ENCODE measurements around the gene GTF2H3.

Gene GTF2H3

DNA sequence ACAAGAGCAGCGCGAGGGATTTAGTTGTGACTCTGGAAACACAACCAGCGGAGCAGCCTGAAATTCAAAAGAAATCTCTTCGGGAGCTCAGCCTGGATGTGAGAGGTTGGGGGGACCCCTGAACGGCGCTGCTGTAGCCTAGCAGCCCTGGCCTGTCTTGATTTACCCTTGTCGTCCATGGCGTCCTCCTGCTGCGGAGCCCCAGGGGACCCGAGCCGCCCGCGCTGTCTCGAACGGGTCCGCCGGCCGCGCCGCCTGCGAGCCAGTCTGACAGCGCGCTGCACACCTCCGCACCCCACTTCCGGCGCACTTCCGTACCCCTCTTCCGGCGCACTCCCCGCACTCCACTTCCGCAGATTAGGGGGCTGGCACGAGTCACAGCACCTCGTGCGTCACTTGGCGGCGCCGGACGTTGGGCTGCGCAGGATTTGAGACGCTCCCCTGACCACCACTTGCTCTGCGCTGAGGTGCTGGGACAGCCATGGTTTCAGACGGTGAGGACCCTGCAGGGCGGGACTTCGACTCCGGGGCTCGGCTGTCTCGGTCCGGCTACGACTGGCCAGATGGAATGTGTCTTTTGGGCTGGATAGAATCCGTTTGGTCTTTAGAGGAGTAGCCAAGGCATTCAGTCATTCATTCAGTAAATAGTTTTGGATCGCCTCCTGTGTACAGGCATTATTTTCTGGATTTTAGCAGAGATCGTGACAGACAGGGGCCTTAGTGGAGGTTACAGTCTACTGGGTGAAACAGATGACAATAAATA lies at the start of gene GTF2H3, which contains the start of gene EIF2B1:
Gene GTF2H3 (plus strand): TSS at position 451 of the 763 bp plus-strand sequence. CDS start 31 bp downstream, at position 482.
Gene EIF2B1 (minus strand): TSS at position 308 of the 763 bp plus-strand sequence. CDS start 129 bp downstream, at position 179.
- Histone ChIP-seq H3K36me3 (ENCODE audit: control insufficient read depth in 5 of 5, insufficient read depth in 5 of 5, low read length in 5 of 5) (peaks cover 11 to 26% (median 25%) of the 10 kb centered on the region in 5 donors), H3K9me3 (ENCODE audit: control insufficient read depth in 5 of 5, low read length in 5 of 5) (no peaks in the 10 kb centered on the region), H3K4me3 (ENCODE audit: low read depth in 1 of 5, low read length in 5 of 5) (peak within 1 kb of the TSS; percentile 86 to 99 (median 95)), H3K27ac (ENCODE audit: low read depth, low read length) (peak within 1 kb of the TSS; percentile 90), H3K9ac (ENCODE audit: low read length in 5 of 5) (peak within 1 kb of the TSS; percentile 91 to 100 (median 94)), H3K4me1 (ENCODE audit: control insufficient read depth in 5 of 5, insufficient read depth in 5 of 5, low read length in 5 of 5) (peaks cover 0 to 24% (median 19%) of the 10 kb centered on the region in 5 donors), H3K27me3 (ENCODE audit: control insufficient read depth in 5 of 5, insufficient read depth in 4 of 5, low read length in 5 of 5) (no peaks in the 10 kb centered on the region)

DNA sequence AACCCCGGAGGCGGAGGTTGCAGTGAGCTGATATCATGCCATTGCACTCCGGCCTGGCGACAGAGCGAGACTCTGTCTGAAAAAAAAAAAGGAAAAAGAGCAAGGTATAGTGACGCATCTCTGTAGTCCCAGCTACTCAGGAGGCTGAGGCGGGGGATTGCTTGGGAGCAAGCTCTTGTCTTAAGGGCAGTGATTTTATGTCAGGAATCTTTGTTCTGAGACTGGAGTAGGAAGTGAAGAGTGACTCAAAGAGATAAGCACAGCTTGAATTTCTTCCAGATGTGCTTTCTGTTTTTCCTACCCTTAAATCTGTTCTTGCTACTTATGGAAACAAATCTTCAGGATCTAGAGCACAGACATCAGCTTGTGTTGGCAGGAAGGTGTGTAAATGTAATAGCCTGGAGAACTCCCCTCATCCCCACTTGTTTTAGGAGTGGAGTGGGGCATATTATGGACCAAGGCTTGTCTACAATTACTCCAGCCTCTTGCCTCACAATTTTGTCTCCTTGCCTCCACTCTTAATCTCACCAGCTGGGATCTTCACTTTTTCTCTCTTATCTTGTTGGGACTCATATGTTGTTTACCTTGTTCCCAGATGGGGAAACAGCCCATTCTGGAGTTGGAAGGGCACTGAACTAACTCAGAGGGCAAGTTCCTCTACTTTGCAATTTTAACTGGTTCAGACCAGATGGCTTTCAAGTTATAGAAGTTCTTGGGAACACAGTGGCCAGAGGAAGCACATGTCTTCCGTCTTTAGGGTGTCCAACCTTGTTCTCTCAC lies 41.7 kb upstream of the GTF2H3 start:
- no peaks in the 10 kb centered on the region for H3K27me3 ChIP-seq (ENCODE audit: control insufficient read depth in 5 of 5, insufficient read depth in 4 of 5, low read length in 5 of 5)
- H3K4me1 ChIP-seq (ENCODE audit: control insufficient read depth in 5 of 5, insufficient read depth in 5 of 5, low read length in 5 of 5): peaks cover 2 to 25% (median 18%) of the 10 kb centered on the region in 5 donors

DNA sequence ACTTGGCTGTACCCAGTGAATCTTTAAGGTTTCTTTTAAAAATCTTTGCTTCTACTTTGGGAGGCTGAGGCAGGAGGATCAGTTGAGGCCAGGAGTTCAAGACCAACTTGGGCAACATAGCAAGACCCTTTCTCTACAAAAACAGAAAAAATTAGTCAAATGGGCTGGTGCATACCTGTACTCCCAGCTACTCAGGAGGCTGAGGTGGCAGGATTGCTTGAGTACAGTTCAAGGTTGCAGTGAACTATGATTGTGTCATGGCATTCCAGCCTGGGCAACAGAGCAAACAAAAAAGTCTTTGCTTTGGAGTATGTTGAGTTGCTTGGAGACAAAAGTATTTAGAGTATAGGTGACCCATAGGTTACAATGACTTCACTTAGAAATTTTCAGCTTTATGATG lies 37.9 kb upstream of the GTF2H3 start:
- H3K9ac ChIP-seq (ENCODE audit: low read length in 5 of 5): no peak overlapping the region
- no peaks in the 10 kb centered on the region for H3K27me3 ChIP-seq (ENCODE audit: control insufficient read depth in 5 of 5, insufficient read depth in 4 of 5, low read length in 5 of 5)
- no peak overlapping the region for H3K4me3 ChIP-seq (ENCODE audit: low read depth in 1 of 5, low read length in 5 of 5)
- H3K4me1 ChIP-seq (ENCODE audit: control insufficient read depth in 5 of 5, insufficient read depth in 5 of 5, low read length in 5 of 5): peaks cover 0 to 10% (median 3%) of the 10 kb centered on the region in 5 donors
- peaks cover 38 to 65% (median 53%) of the 10 kb centered on the region in 5 donors for H3K36me3 ChIP-seq (ENCODE audit: control insufficient read depth in 5 of 5, insufficient read depth in 5 of 5, low read length in 5 of 5)
- no peak overlapping the region for H3K27ac ChIP-seq (ENCODE audit: low read depth, low read length)
- no peaks in the 10 kb centered on the region for H3K9me3 ChIP-seq (ENCODE audit: control insufficient read depth in 5 of 5, low read length in 5 of 5)

More for the DNA sequence above, 41.7 kb upstream of the GTF2H3 start:
- Histone ChIP-seq H3K27ac (ENCODE audit: low read depth, low read length) (no peak overlapping the region), H3K4me3 (ENCODE audit: low read depth in 1 of 5, low read length in 5 of 5) (no peak overlapping the region), H3K9ac (ENCODE audit: low read length in 5 of 5) (peak overlapping the region in 3 of 5 donors; percentile 16 to 53 (median 37)), H3K9me3 (ENCODE audit: control insufficient read depth in 5 of 5, low read length in 5 of 5) (no peaks in the 10 kb centered on the region), H3K36me3 (ENCODE audit: control insufficient read depth in 5 of 5, insufficient read depth in 5 of 5, low read length in 5 of 5) (peaks cover 40 to 83% (median 63%) of the 10 kb centered on the region in 5 donors)

GRCh38 chr12:123597100-123597499 lies 36.5 kb upstream of the GTF2H3 start:
- Histone ChIP-seq H3K27me3 (ENCODE audit: control insufficient read depth in 5 of 5, insufficient read depth in 4 of 5, low read length in 5 of 5) (no peaks in the 10 kb centered on the region), H3K36me3 (ENCODE audit: control insufficient read depth in 5 of 5, insufficient read depth in 5 of 5, low read length in 5 of 5) (peaks cover 30 to 52% (median 41%) of the 10 kb centered on the region in 5 donors), H3K9me3 (ENCODE audit: control insufficient read depth in 5 of 5, low read length in 5 of 5) (no peaks in the 10 kb centered on the region), H3K9ac (ENCODE audit: low read length in 5 of 5) (no peak overlapping the region), H3K4me3 (ENCODE audit: low read depth in 1 of 5, low read length in 5 of 5) (no peak overlapping the region), H3K4me1 (ENCODE audit: control insufficient read depth in 5 of 5, insufficient read depth in 5 of 5, low read length in 5 of 5) (peaks cover 2 to 14% (median 10%) of the 10 kb centered on the region in 5 donors), H3K27ac (ENCODE audit: low read depth, low read length) (no peak overlapping the region)

GRCh38 chr12:123598522-123598921 lies 35.1 kb upstream of the GTF2H3 start:
- Histone ChIP-seq H3K4me3 (ENCODE audit: low read depth in 1 of 5, low read length in 5 of 5) (no peak overlapping the region), H3K27ac (ENCODE audit: low read depth, low read length) (no peak overlapping the region), H3K4me1 (ENCODE audit: control insufficient read depth in 5 of 5, insufficient read depth in 5 of 5, low read length in 5 of 5) (peaks cover 8 to 25% (median 21%) of the 10 kb centered on the region in 5 donors), H3K36me3 (ENCODE audit: control insufficient read depth in 5 of 5, insufficient read depth in 5 of 5, low read length in 5 of 5) (peaks cover 27 to 40% (median 31%) of the 10 kb centered on the region in 5 donors), H3K9me3 (ENCODE audit: control insufficient read depth in 5 of 5, low read length in 5 of 5) (no peaks in the 10 kb centered on the region), H3K27me3 (ENCODE audit: control insufficient read depth in 5 of 5, insufficient read depth in 4 of 5, low read length in 5 of 5) (no peaks in the 10 kb centered on the region), H3K9ac (ENCODE audit: low read length in 5 of 5) (no peak overlapping the region)

DNA sequence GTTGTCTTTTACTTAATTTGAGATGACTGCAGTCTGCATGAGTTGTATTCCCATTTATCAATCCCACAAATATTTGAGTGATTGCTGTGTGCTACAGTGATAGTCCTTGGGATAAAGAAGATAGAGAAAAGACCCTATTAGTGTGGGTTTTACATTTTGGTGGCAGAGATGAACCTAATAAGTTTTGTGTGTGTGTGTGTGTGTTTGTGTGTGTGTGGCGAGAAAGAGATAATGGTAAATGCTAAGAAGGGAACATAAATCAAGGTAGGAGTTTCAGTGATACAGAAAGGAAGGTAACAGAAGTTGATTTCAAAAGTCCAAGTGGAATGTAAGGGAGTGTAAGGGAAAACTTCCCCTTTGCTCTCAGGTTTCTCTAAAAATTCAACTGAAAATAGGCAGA lies 34.3 kb upstream of the GTF2H3 start:
- Histone ChIP-seq H3K4me1 (ENCODE audit: control insufficient read depth in 5 of 5, insufficient read depth in 5 of 5, low read length in 5 of 5) (peaks cover 8 to 27% (median 24%) of the 10 kb centered on the region in 5 donors), H3K27me3 (ENCODE audit: control insufficient read depth in 5 of 5, insufficient read depth in 4 of 5, low read length in 5 of 5) (no peaks in the 10 kb centered on the region), H3K9ac (ENCODE audit: low read length in 5 of 5) (no peak overlapping the region)

GRCh38 chr12:123599721-123600120 lies 33.9 kb upstream of the GTF2H3 start:
- no peak overlapping the region for H3K9ac ChIP-seq (ENCODE audit: low read length in 5 of 5)

More for the DNA sequence above, 34.3 kb upstream of the GTF2H3 start:
- Histone ChIP-seq H3K9me3 (ENCODE audit: control insufficient read depth in 5 of 5, low read length in 5 of 5) (no peaks in the 10 kb centered on the region), H3K4me3 (ENCODE audit: low read depth in 1 of 5, low read length in 5 of 5) (no peak overlapping the region), H3K27ac (ENCODE audit: low read depth, low read length) (no peak overlapping the region), H3K36me3 (ENCODE audit: control insufficient read depth in 5 of 5, insufficient read depth in 5 of 5, low read length in 5 of 5) (peaks cover 27 to 37% (median 31%) of the 10 kb centered on the region in 5 donors)

GRCh38 chr12:123601602-123602489 lies 31.8 kb upstream of the GTF2H3 start, which contains the start of gene DDX55:
DDX55 (plus strand) TSS chr12:123602099; CDS start chr12:123602149, 50 bp downstream.
- Histone ChIP-seq H3K4me3 (ENCODE audit: low read depth in 1 of 5, low read length in 5 of 5) (peak within 1 kb of the TSS; percentile 90 to 99 (median 95)), H3K4me1 (ENCODE audit: control insufficient read depth in 5 of 5, insufficient read depth in 5 of 5, low read length in 5 of 5) (peaks cover 8 to 27% (median 24%) of the 10 kb centered on the region in 5 donors), H3K36me3 (ENCODE audit: control insufficient read depth in 5 of 5, insufficient read depth in 5 of 5, low read length in 5 of 5) (peaks cover 16 to 36% (median 29%) of the 10 kb centered on the region in 5 donors), H3K9me3 (ENCODE audit: control insufficient read depth in 5 of 5, low read length in 5 of 5) (no peaks in the 10 kb centered on the region), H3K27ac (ENCODE audit: low read depth, low read length) (peak within 1 kb of the TSS; percentile 77), H3K9ac (ENCODE audit: low read length in 5 of 5) (peak within 1 kb of the TSS; percentile 89 to 96 (median 95)), H3K27me3 (ENCODE audit: control insufficient read depth in 5 of 5, insufficient read depth in 4 of 5, low read length in 5 of 5) (no peaks in the 10 kb centered on the region)

More at GRCh38 chr12:123599721-123600120, 33.9 kb upstream of the GTF2H3 start:
- Histone ChIP-seq H3K27me3 (ENCODE audit: control insufficient read depth in 5 of 5, insufficient read depth in 4 of 5, low read length in 5 of 5) (no peaks in the 10 kb centered on the region), H3K9me3 (ENCODE audit: control insufficient read depth in 5 of 5, low read length in 5 of 5) (no peaks in the 10 kb centered on the region), H3K36me3 (ENCODE audit: control insufficient read depth in 5 of 5, insufficient read depth in 5 of 5, low read length in 5 of 5) (peaks cover 27 to 38% (median 32%) of the 10 kb centered on the region in 5 donors), H3K27ac (ENCODE audit: low read depth, low read length) (no peak overlapping the region), H3K4me3 (ENCODE audit: low read depth in 1 of 5, low read length in 5 of 5) (no peak overlapping the region), H3K4me1 (ENCODE audit: control insufficient read depth in 5 of 5, insufficient read depth in 5 of 5, low read length in 5 of 5) (peaks cover 8 to 27% (median 24%) of the 10 kb centered on the region in 5 donors)

DNA sequence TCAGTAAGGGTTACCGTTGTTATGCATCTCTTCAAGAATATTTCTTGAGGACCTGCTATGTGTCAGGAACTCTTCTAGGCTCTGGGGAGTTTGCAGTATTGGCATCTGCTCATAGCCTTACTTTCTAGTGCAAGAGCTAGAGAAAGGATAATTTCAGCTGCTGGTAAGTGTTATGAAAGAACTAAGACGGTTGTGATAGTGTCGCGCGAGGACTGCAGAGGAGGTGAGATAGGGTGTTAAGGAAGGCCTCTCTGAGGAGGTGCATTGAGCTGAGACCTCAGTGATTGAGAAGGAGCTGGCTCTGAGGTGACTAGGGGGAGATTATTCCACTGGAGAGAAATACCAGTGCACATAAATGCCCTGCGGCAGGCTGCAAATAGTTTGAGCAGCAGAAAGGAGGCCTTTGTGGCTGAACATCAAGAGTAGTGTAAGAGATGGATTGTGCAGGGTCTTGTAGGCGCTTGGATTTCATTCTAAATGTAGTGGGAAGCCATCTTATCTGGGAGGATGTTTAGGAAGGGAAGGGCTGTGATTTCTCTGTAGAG lies 30.9 kb upstream of the GTF2H3 start:
- peak overlapping the region; percentile 90 to 99 (median 95) for H3K4me3 ChIP-seq (ENCODE audit: low read depth in 1 of 5, low read length in 5 of 5)
- no peaks in the 10 kb centered on the region for H3K27me3 ChIP-seq (ENCODE audit: control insufficient read depth in 5 of 5, insufficient read depth in 4 of 5, low read length in 5 of 5)
- peak overlapping the region; percentile 77 for H3K27ac ChIP-seq (ENCODE audit: low read depth, low read length)
- peaks cover 8 to 27% (median 24%) of the 10 kb centered on the region in 5 donors for H3K4me1 ChIP-seq (ENCODE audit: control insufficient read depth in 5 of 5, insufficient read depth in 5 of 5, low read length in 5 of 5)
- no peaks in the 10 kb centered on the region for H3K9me3 ChIP-seq (ENCODE audit: control insufficient read depth in 5 of 5, low read length in 5 of 5)
- peaks cover 11 to 38% (median 30%) of the 10 kb centered on the region in 5 donors for H3K36me3 ChIP-seq (ENCODE audit: control insufficient read depth in 5 of 5, insufficient read depth in 5 of 5, low read length in 5 of 5)
- H3K9ac ChIP-seq (ENCODE audit: low read length in 5 of 5): peak overlapping the region; percentile 89 to 96 (median 95)

Data from subcutaneous abdominal adipose tissue (tissue), 5 donors.